Endometrium (tissue), 2 donors: Measurements from ENCODE around the gene APOF.
A peak's percentile ranks its signal among the peaks of the same experiment; 100 is the strongest.
"Not testable (repeated sequence)": the region's sequence is repeated elsewhere in the genome, so short reads cannot be mapped to it uniquely, and the experiment has no call there.

ENCODE experiments used
- FAIRE-seq: peaks from 2 replicates; lab custom pipeline; 2012; peaks lifted over from hg19 to GRCh38; lab: Jason Lieb, UNC
- donor health status: control.
- donor health status: control.

APOF gene

GRCh38 chr12:56332512-56333196 lies 30.0 kb downstream of the APOF start:
- FAIRE-seq, result no peak

GRCh38 chr12:56330936-56331490 lies 31.6 kb downstream of the APOF start:
- FAIRE-seq, result no peak

GRCh38 chr12:56326533-56326932 lies 36.1 kb downstream of the APOF start:
- FAIRE-seq, result no peak

GRCh38 chr12:56326126-56326525 lies 36.5 kb downstream of the APOF start:
- FAIRE-seq, result no peak

GRCh38 chr12:56324206-56324605 lies 38.5 kb downstream of the APOF start:
- FAIRE-seq, result no peak

GRCh38 chr12:56321610-56322009 lies 41.0 kb downstream of the APOF start:
- FAIRE-seq, result not testable (repeated sequence)

- no peak for FAIRE-seq
Measured at GRCh38 chr12:56321027-56321426, 41.6 kb downstream of the APOF start.

GRCh38 chr12:56317675-56318074 lies 45.0 kb downstream of the APOF start:
- no peak for FAIRE-seq

GRCh38 chr12:56315622-56316473 lies 46.8 kb downstream of the APOF start, which contains the start of gene CNPY2:
Gene CNPY2 (minus strand): TSS chr12:56315988. CDS start chr12:56315217, 771 bp downstream.
- FAIRE-seq, result peak; percentile 62

- no peak for FAIRE-seq
Measured at GRCh38 chr12:56315249-56315621, 47.4 kb downstream of the APOF start.

GRCh38 chr12:56311003-56311402 lies 51.7 kb downstream of the APOF start:
- FAIRE-seq, result no peak
